ENCODE results near the gene TTC31.

GRCh38 chr2:74537140-74537539 is 54.3 kb downstream of the TTC31 start:
- TF ChIP-seq CTCF (IDR thresholded peaks at IDR 0.05) (no peak), POLR2A (IDR thresholded peaks at IDR 0.05) (no peak)
